Measurements from ENCODE around the gene C11orf91.
"Not testable (repeated sequence)": the region's sequence is repeated elsewhere in the genome, so short reads cannot be mapped to it uniquely, and the experiment has no call there.

C11orf91 gene

GRCh38 chr11:33721984-33722383, 21.4 kb upstream of the C11orf91 start:
- no peak for DNase-seq (ENCODE audit: low read depth)

GRCh38 chr11:33721426-33721825, 20.8 kb upstream of the C11orf91 start:
- DNase-seq (ENCODE audit: low read depth) = no peak

GRCh38 chr11:33719587-33719986, 19.0 kb upstream of the C11orf91 start:
- DNase-seq (ENCODE audit: low read depth) = no peak

GRCh38 chr11:33718440-33718839, 17.8 kb upstream of the C11orf91 start:
- DNase-seq (ENCODE audit: low read depth) = no peak

GRCh38 chr11:33716243-33716642, 15.6 kb upstream of the C11orf91 start:
- DNase-seq (ENCODE audit: low read depth) = no peak

- no peak for DNase-seq (ENCODE audit: low read depth)
These were observed 13.3 kb upstream of the C11orf91 start for GRCh38 chr11:33713856-33714398.

- DNase-seq (ENCODE audit: low read depth) = no peak
These were observed 12.7 kb upstream of the C11orf91 start for GRCh38 chr11:33713151-33713855.

GRCh38 chr11:33712436-33712835, 11.8 kb upstream of the C11orf91 start:
- no peak for DNase-seq (ENCODE audit: low read depth)

GRCh38 chr11:33709466-33709865, 8.8 kb upstream of the C11orf91 start:
- no peak for DNase-seq (ENCODE audit: low read depth)

GRCh38 chr11:33708985-33709384, 8.4 kb upstream of the C11orf91 start:
- no peak for DNase-seq (ENCODE audit: low read depth)

- DNase-seq (ENCODE audit: low read depth) = not testable (repeated sequence)
These were observed 7.2 kb upstream of the C11orf91 start for GRCh38 chr11:33707831-33708230.

GRCh38 chr11:33706966-33707365, 6.3 kb upstream of the C11orf91 start:
- DNase-seq (ENCODE audit: low read depth) = no peak

- no peak for DNase-seq (ENCODE audit: low read depth)
These were observed 5.9 kb upstream of the C11orf91 start for GRCh38 chr11:33706546-33706945.

GRCh38 chr11:33704240-33705002, 3.8 kb upstream of the C11orf91 start:
- no peak for DNase-seq (ENCODE audit: low read depth)

- no peak for DNase-seq (ENCODE audit: low read depth)
These were observed 3.2 kb upstream of the C11orf91 start for GRCh38 chr11:33703788-33704187.

- no peak for DNase-seq (ENCODE audit: low read depth)
These were observed 2.6 kb upstream of the C11orf91 start for GRCh38 chr11:33703234-33703633.

- no peak for DNase-seq (ENCODE audit: low read depth)
These were observed 940 bp upstream of the C11orf91 start for GRCh38 chr11:33701302-33702230.

- no peak for DNase-seq (ENCODE audit: low read depth)
These were observed 544 bp downstream of the C11orf91 start for GRCh38 chr11:33700063-33700501.

GRCh38 chr11:33699515-33700062, 1.0 kb downstream of the C11orf91 start:
- no peak for DNase-seq (ENCODE audit: low read depth)

- DNase-seq (ENCODE audit: low read depth) = no peak
These were observed 1.7 kb downstream of the C11orf91 start for GRCh38 chr11:33698921-33699320.

- DNase-seq (ENCODE audit: low read depth) = no peak
These were observed 2.6 kb downstream of the C11orf91 start for GRCh38 chr11:33697997-33698396.

All from stimulated activated CD8-positive, alpha-beta memory T cell treated with anti-CD3 and anti-CD28 coated beads, Interleukin-15, amount 100 ng/mL, for 1 hour (primary cell).